Measurements from ENCODE around the gene DNER. TPM values are rescaled to one million over a fixed set of nuclear protein-coding genes. Genes with fewer than 3 reads are reported as not detected.

The DNER gene
- total RNA-seq, 3 donors from 2014 or later = 0.55 to 8.4 (median 0.99) TPM

GRCh38 chr2:229348128-229348527, 366.2 kb downstream of the DNER start:
- DNase-seq (no peak), ATAC-seq (no peak)
- TF ChIP-seq CTCF (IDR thresholded peaks at IDR 0.05) = no peak
- intact Hi-C loops (cut with DNase I, micrococcal nuclease) = no loop called here
- Histone ChIP-seq H3K4me1 (ENCODE audit: low read depth) (no peaks in the 10 kb centered on the region), H3K4me3 (no peak overlapping the region), H3K9me3 (no peaks in the 10 kb centered on the region), H3K36me3 (ENCODE audit: low read depth) (no peaks in the 10 kb centered on the region)

- DNase-seq (no peak), ATAC-seq (no peak)
- Histone ChIP-seq H3K4me3 (no peak overlapping the region), H3K36me3 (ENCODE audit: low read depth) (no peaks in the 10 kb centered on the region), H3K4me1 (ENCODE audit: low read depth) (no peaks in the 10 kb centered on the region), H3K9me3 (no peaks in the 10 kb centered on the region)
- no peak for TF ChIP-seq CTCF (IDR thresholded peaks at IDR 0.05)
- intact Hi-C loops (cut with DNase I, micrococcal nuclease) = no loop called here
Measured at GRCh38 chr2:229346816-229347540, 367.4 kb downstream of the DNER start.

- Histone ChIP-seq H3K9me3 (no peaks in the 10 kb centered on the region), H3K4me3 (no peak overlapping the region), H3K4me1 (ENCODE audit: low read depth) (no peaks in the 10 kb centered on the region), H3K36me3 (ENCODE audit: low read depth) (no peaks in the 10 kb centered on the region)
- DNase-seq = no peak
- TF ChIP-seq CTCF (IDR thresholded peaks at IDR 0.05) = no peak
- intact Hi-C loops (cut with DNase I, micrococcal nuclease) = no loop called here
- ATAC-seq = no peak
Measured at GRCh38 chr2:229344955-229345354, 369.4 kb downstream of the DNER start.

GRCh38 chr2:229344151-229344551, 370.2 kb downstream of the DNER start:
- intact Hi-C loops (cut with DNase I, micrococcal nuclease) = no loop called here
- TF ChIP-seq CTCF (IDR thresholded peaks at IDR 0.05) = no peak
- Histone ChIP-seq H3K4me1 (ENCODE audit: low read depth) (no peaks in the 10 kb centered on the region), H3K36me3 (ENCODE audit: low read depth) (no peaks in the 10 kb centered on the region), H3K9me3 (no peaks in the 10 kb centered on the region), H3K4me3 (no peak overlapping the region)
- DNase-seq = no peak
- no peak for ATAC-seq

- no peaks in the 10 kb centered on the region for H3K4me1 ChIP-seq (ENCODE audit: low read depth)
- TF ChIP-seq CTCF (IDR thresholded peaks at IDR 0.05) = no peak
- H3K4me3 ChIP-seq = no peak overlapping the region
- DNase-seq (no peak), ATAC-seq (no peak)
- no peaks in the 10 kb centered on the region for H3K9me3 ChIP-seq
- intact Hi-C loops (cut with DNase I, micrococcal nuclease) = no loop called here
- no peaks in the 10 kb centered on the region for H3K36me3 ChIP-seq (ENCODE audit: low read depth)
Measured at GRCh38 chr2:229343661-229344060, 370.7 kb downstream of the DNER start.
